Lung (tissue), 12 donors: ENCODE results near the gene ELFN1. TPM values are rescaled to one million over a fixed set of nuclear protein-coding genes. Genes with fewer than 3 reads are reported as not detected.

ENCODE experiments used
- ATAC-seq: fragments of 200-7000 bp; cut with Tn5 transposase; one replicate; pipeline ENCODE4 v1.9.1; 2020; ENCODE audit warnings: moderate number of reproducible peaks; ENCODE audit not compliant: insufficient read depth, low FRiP score
- DNase-seq, 3 donors: peaks; one replicate each; pipeline ENCODE4 v3.0.0-alpha.2; 2013 to 2017
- H3K27ac ChIP-seq, 2 donors: one replicate each; pipeline ENCODE4 v1.5.1; 2013; ENCODE audit warnings: mild to moderate bottlenecking in 2 of 2, moderate library complexity in 2 of 2, control low read depth in 1 of 2, inconsistent platforms in 1 of 2, low read depth in 1 of 2, low read length in 1 of 2
- H3K27me3 ChIP-seq, 3 donors: one replicate each; pipeline ENCODE4 v1.5.1; 2013; ENCODE audit warnings: low read length in 2 of 3; ENCODE audit not compliant: control insufficient read depth in 3 of 3, insufficient read depth in 3 of 3
- H3K36me3 ChIP-seq, 4 donors: one replicate each; pipeline ENCODE4 v1.5.1; 2013; ENCODE audit warnings: low read length in 4 of 4, mild to moderate bottlenecking in 1 of 4, moderate library complexity in 1 of 4; ENCODE audit not compliant: control insufficient read depth in 4 of 4, insufficient read depth in 4 of 4
- H3K4me1 ChIP-seq, 5 donors: one replicate each; pipeline ENCODE4 v1.5.1; 2013; ENCODE audit warnings: low read length in 5 of 5, mild to moderate bottlenecking in 2 of 5, moderate library complexity in 1 of 5; ENCODE audit not compliant: control insufficient read depth in 5 of 5, insufficient read depth in 5 of 5
- H3K4me3 ChIP-seq: one replicate; pipeline ENCODE4 v1.5.1; 2013; ENCODE audit warnings: mild to moderate bottlenecking, control low read depth, moderate library complexity
- H3K9ac ChIP-seq, 2 donors: one replicate each; pipeline ENCODE4 v1.5.1; 2013; ENCODE audit warnings: low read length in 2 of 2, control low read depth in 1 of 2; ENCODE audit not compliant: insufficient read depth in 1 of 2
- H3K9me3 ChIP-seq, 4 donors: one replicate each; pipeline ENCODE4 v1.5.1; 2013; ENCODE audit warnings: low read length in 3 of 4, mild to moderate bottlenecking in 1 of 4, moderate library complexity in 1 of 4; ENCODE audit not compliant: control insufficient read depth in 4 of 4, insufficient read depth in 3 of 4
- CTCF ChIP-seq: IDR thresholded peaks from 2 replicates; pipeline ENCODE4 v1.5.1; 2012; ENCODE audit warnings: mild to moderate bottlenecking; ENCODE audit errors: control extremely low read depth, extremely low read depth
- WGBS, 2 donors: extraction: QIAGEN DNeasy Blood & Tissue Kit; methylation state at CpG; one replicate each; pipeline ENCODE4 v1.1.7; 2013; 5-methylcytosine and 5-hydroxymethylcytosine counted together
- polyA plus RNA-seq, 2 donors: library from polyadenylated mRNA; stranded (reverse); fragments of 200-250 nt; gene quantifications; one replicate each; pipeline ENCODE4 v1.2.1, GENCODE V29; 2013
- total RNA-seq, 2 donors: library from RNA; depleted of rRNA in 1 of 2; stranded (reverse); fragments of >200 nt in 1 of 2; gene quantifications; one replicate each; pipeline ENCODE4 v1.2.1, GENCODE V29; 2014 to 2021
- donor health status: control.
- donor health status: control.
- donor health status: Bipolar disorder and iron deficiency.
- donor health status: healthy.
- donor health status: DM: yes; HTN: yes; CAD: no.

ELFN1 gene
- total and polyA plus RNA-seq, 4 donors, result 0.43 to 1.4 (median 1.0) TPM

DNA sequence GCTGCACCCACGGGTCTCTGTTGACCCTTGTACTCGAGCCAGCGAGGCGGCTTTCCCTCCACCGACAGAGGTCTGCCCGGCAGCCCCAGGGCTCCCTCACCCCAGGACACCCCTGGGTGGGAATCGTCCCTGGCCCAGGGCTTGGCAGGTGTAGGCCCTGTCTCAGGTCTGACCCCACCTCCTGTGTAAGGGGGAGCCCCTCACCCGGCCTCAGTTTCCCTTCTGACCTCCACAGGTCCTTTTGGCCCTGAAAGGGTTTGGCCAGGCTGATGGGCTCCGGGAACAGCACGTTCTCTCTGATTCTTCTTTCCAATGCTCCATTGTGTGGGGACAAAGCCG, 25.0 kb upstream of the ELFN1 start:
- WGBS, 2 donors, result 74 to 87% methylated on average over 11 of the region's 11 CpGs
- Histone ChIP-seq H3K27me3 (peaks cover 3 to 17% (median 5%) of the 10 kb centered on the region in 3 donors), H3K9me3 (peaks cover 0 to 8% (median 0%) of the 10 kb centered on the region in 4 donors), H3K9ac (no peak overlapping the region), H3K27ac (no peak overlapping the region), H3K36me3 (no peaks in the 10 kb centered on the region), H3K4me3 (no peak overlapping the region), H3K4me1 (peaks cover 0 to 29% (median 4%) of the 10 kb centered on the region in 5 donors)
- ATAC-seq, result no peak
- DNase-seq, result peak in 1 of 3 donors; percentile 10
- no peak for TF ChIP-seq CTCF

GRCh38 chr7:1645476-1645875, 24.6 kb upstream of the ELFN1 start:
- peaks cover 0 to 29% (median 4%) of the 10 kb centered on the region in 5 donors for H3K4me1 ChIP-seq
- ATAC-seq (no peak), DNase-seq (peak in 1 of 3 donors; percentile 10)
- peaks cover 0 to 6% (median 0%) of the 10 kb centered on the region in 4 donors for H3K9me3 ChIP-seq
- H3K4me3 ChIP-seq, result no peak overlapping the region
- H3K27ac ChIP-seq, result no peak overlapping the region
- H3K36me3 ChIP-seq, result no peaks in the 10 kb centered on the region
- WGBS, 2 donors, result 84% methylated on average over 13 of the region's 13 CpGs
- H3K9ac ChIP-seq, result no peak overlapping the region
- H3K27me3 ChIP-seq, result peaks cover 3 to 17% (median 5%) of the 10 kb centered on the region in 3 donors
- no peak for TF ChIP-seq CTCF

DNA sequence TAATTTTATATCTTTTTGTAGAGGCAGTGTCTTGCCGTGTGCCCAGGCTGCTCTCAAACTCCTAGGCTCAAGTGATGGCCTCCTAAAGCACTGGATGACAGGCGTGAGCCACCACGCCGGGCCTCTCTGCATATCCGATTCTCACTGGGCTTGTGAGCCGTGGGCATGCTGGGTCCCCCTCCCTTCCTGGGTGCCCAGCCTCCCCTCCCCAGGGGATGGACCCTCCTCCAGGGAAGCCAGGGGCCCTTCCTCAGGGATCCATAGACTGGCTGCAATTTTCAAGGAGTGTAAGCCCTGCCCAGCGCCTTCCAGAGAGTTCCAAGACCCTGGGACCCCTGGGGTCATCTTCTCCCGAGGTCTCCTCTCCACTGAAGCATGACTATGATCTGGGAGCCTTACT, 23.7 kb upstream of the ELFN1 start:
- Histone ChIP-seq H3K9ac (no peak overlapping the region), H3K9me3 (peaks cover 0 to 6% (median 0%) of the 10 kb centered on the region in 4 donors), H3K36me3 (no peaks in the 10 kb centered on the region), H3K4me1 (peaks cover 0 to 29% (median 4%) of the 10 kb centered on the region in 5 donors), H3K27ac (no peak overlapping the region), H3K27me3 (peaks cover 3 to 17% (median 5%) of the 10 kb centered on the region in 3 donors), H3K4me3 (no peak overlapping the region)
- 72 to 80% methylated on average over 8 of the region's 8 CpGs for WGBS, 2 donors
- DNase-seq, result peak in 1 of 3 donors; percentile 9
- no peak for TF ChIP-seq CTCF
- ATAC-seq, result no peak
